Measurements from ENCODE around the gene NDUFAF8. TPM values are rescaled to one million over a fixed set of nuclear protein-coding genes. Genes with fewer than 3 reads are reported as not detected.

Gene NDUFAF8
- total RNA-seq, 1 experiment from 2014 or later = 60.1 TPM

DNA sequence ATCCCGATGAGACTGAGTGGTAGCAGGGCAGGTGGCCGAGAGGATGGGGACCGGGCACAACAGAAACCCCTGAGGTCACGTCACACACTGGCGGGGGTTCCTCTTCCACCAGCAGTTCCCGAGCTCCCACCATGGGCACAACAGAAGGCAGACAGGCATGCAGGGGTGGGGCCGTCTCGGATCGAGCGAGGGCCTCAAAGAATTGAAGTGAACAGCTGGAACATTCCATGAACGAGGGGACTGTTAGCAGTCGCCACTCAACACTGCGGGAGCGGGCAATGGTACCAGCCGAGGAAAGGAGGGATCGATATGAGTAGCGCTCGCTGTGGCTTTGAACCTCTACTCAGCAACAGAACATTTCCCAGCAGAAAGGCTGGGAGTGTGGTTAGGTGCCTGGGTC is 21.6 kb upstream of the NDUFAF8 start:
- no peak for DNase-seq
- Histone ChIP-seq H3K79me2 (ENCODE audit: insufficient read depth, low read length) (no peaks in the 10 kb centered on the region), H3K18ac (ENCODE audit: insufficient read length, low read depth, low read length) (no peak overlapping the region), H2AK5ac (ENCODE audit: insufficient read length, low read length) (no peak overlapping the region), H2BK120ac (ENCODE audit: low read depth, low read length, poor library complexity, severe bottlenecking) (no peak overlapping the region), H3K9ac (ENCODE audit: extremely low read depth, insufficient read length, low read length) (no peak overlapping the region), H2AFZ (ENCODE audit: low read length) (no peak overlapping the region), H3K4me2 (ENCODE audit: insufficient read depth, insufficient read length, low read length) (no peak overlapping the region), H4K20me1 (ENCODE audit: control insufficient read depth, insufficient read depth, insufficient read length) (no peaks in the 10 kb centered on the region), H3K27ac (ENCODE audit: insufficient read length, low read depth, low read length) (no peak overlapping the region), H3K23ac (ENCODE audit: insufficient read length, low read depth, low read length) (no peak overlapping the region), H3K79me1 (ENCODE audit: insufficient read depth, low read depth, low read length, poor library complexity, severe bottlenecking) (peaks cover 6% of the 10 kb centered on the region), H3K56ac (ENCODE audit: insufficient read length, low read depth, low read length) (no peak overlapping the region), H2BK12ac (ENCODE audit: insufficient read length, low read depth, low read length) (no peak overlapping the region), H3K27me3 (ENCODE audit: insufficient read depth, low read length) (no peaks in the 10 kb centered on the region), H3K9me3 (ENCODE audit: control insufficient read depth, low read depth, low read length) (no peaks in the 10 kb centered on the region), H4K91ac (ENCODE audit: insufficient read length, low read depth, low read length) (no peak overlapping the region), H2BK20ac (ENCODE audit: low read depth, low read length, poor library complexity, severe bottlenecking) (no peak overlapping the region), H4K5ac (ENCODE audit: insufficient read length, low read depth, low read length) (no peak overlapping the region), H3K14ac (ENCODE audit: insufficient read depth, low read length) (no peak overlapping the region), H2BK5ac (ENCODE audit: insufficient read length, low read length) (no peak overlapping the region), H4K8ac (replicated peaks; ENCODE audit: insufficient read length, low read depth, low read length) (no peak overlapping the region), H3K4ac (ENCODE audit: low read depth, low read length) (no peak overlapping the region), H3T11ph (ENCODE audit: low read length) (no peak overlapping the region), H3K23me2 (ENCODE audit: insufficient read length, low read depth, low read length, poor library complexity, severe bottlenecking) (peaks cover 10% of the 10 kb centered on the region), H3K4me1 (ENCODE audit: insufficient read depth, low read length) (no peaks in the 10 kb centered on the region; the same call in 1 of the 2 replicates), H2BK15ac (ENCODE audit: low read depth, low read length) (no peak overlapping the region)
- no peaks in the 10 kb centered on the region for H3K27me3 Mint-ChIP-seq (ENCODE audit: low read depth)
- H3K36me3 Mint-ChIP-seq (ENCODE audit: insufficient read depth in 1 of 3, low read depth in 3 of 3) = peaks cover 4 to 22% (median 18%) of the 10 kb centered on the region in 3 experiments; a peak in 6 of 7 replicates
- WGBS (ENCODE audit: extremely low coverage, insufficient read length, low lambda C conversion rate) = no CpG with 5 or more reads among the region's 18 CpGs
- H3K27ac Mint-ChIP-seq = peak overlapping the region in 2 of 3 experiments; percentile 24 to 47; a peak in 1 of 7 replicates
- H3K4me3 Mint-ChIP-seq = no peak overlapping the region
- TF ChIP-seq, protein P1, sequence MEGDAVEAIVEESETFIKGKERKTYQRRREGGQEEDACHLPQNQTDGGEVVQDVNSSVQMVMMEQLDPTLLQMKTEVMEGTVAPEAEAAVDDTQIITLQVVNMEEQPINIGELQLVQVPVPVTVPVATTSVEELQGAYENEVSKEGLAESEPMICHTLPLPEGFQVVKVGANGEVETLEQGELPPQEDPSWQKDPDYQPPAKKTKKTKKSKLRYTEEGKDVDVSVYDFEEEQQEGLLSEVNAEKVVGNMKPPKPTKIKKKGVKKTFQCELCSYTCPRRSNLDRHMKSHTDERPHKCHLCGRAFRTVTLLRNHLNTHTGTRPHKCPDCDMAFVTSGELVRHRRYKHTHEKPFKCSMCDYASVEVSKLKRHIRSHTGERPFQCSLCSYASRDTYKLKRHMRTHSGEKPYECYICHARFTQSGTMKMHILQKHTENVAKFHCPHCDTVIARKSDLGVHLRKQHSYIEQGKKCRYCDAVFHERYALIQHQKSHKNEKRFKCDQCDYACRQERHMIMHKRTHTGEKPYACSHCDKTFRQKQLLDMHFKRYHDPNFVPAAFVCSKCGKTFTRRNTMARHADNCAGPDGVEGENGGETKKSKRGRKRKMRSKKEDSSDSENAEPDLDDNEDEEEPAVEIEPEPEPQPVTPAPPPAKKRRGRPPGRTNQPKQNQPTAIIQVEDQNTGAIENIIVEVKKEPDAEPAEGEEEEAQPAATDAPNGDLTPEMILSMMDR (conservative IDR thresholded peaks at IDR 0.05) = no peak
- H3K9me3 Mint-ChIP-seq = no peaks in the 10 kb centered on the region
- H3K4me1 Mint-ChIP-seq = peaks cover 10% of the 10 kb centered on the region in 2 experiments
